ENCODE measurements around the gene EIF3I. TPM values are rescaled to one million over a fixed set of nuclear protein-coding genes. Genes with fewer than 3 reads are reported as not detected.

EIF3I gene
- total and polyA plus RNA-seq, 2 of the 13 experiments (the other 11 are each of a cell fraction or from before 2014, with no cell fraction given) = 210 to 223 TPM

DNA sequence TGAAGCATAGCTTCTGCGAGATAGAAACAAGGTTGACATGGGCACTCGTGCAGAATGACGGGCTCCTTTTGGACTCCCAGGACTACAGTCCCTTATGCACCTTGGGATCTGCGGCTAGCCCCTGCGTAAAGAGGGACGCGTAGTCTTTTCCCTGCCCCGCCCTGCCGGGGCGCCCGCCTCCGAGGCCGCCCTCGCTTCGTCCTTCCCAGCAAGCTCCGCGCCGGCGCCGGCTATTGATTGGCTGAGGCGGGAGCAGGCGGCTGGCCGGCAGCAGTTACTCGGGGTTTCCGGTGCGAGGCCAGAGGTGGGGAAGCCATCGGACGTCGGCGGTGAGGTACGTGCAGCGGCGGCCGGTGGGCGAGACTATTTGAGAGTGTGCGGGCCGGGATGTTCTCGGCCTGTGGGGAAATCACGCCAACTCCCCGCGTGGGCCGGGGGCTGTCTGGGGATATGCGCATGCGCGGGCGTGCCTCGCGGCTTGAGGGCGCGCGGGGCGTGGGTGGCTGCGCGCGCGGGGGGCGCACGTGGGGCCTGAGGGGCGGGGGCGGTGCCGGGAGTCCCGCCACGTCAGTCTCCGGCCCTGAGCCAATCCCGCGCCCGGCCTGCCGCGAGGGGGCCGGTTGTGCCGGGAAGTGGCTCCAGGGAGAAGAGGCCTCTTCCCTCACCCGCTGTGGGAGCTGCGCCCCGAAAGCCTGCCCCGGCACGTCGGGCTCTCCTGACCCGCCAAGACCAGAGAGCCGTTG, 42.6 kb upstream of the EIF3I start, which contains the start of gene TXLNA (continued):
- TF ChIP-seq ZSCAN12 (CRISPR knock-in tag; IDR thresholded peaks at IDR 0.05) (peak; percentile 45; the same call in 1 of the 2 replicates), ISX (CRISPR knock-in tag; conservative IDR thresholded peaks at IDR 0.05) (no peak; the same call in 1 of the 2 replicates), ZEB1 (IDR thresholded peaks at IDR 0.05; ENCODE audit: insufficient replicate concordance, low read depth) (no peak), ZNF274 (CRISPR knock-in tag; IDR thresholded peaks at IDR 0.05) (peak; percentile 67; the same call in 1 of the 2 replicates), TMF1 (CRISPR knock-in tag; IDR thresholded peaks at IDR 0.05; ENCODE audit: low read depth) (no peak; the same call in none of the 2 replicates), ZFYVE20 (CRISPR knock-in tag; IDR thresholded peaks at IDR 0.05; ENCODE audit: borderline replicate concordance, low read depth) (no peak; the same call in 1 of the 2 replicates), NFIC (IDR thresholded peaks at IDR 0.05; ENCODE audit: low read length) (0 out of 2 replicates have a peak, but pooled peaks have one; percentile 54), ZKSCAN8 (CRISPR knock-in tag; IDR thresholded peaks at IDR 0.05; ENCODE audit: borderline replicate concordance) (no peak), REXO4 (CRISPR knock-in tag; IDR thresholded peaks at IDR 0.05; ENCODE audit: borderline replicate concordance) (no peak; the same call in 1 of the 2 replicates), GTF3A (CRISPR knock-in tag; conservative IDR thresholded peaks at IDR 0.05) (no peak), TCF7 (IDR thresholded peaks at IDR 0.05; ENCODE audit: low read depth) (no peak), TGIF2 (CRISPR knock-in tag; IDR thresholded peaks at IDR 0.05) (no peak; the same call in 1 of the 2 replicates), KLF13 (CRISPR knock-in tag; IDR thresholded peaks at IDR 0.05) (0 out of 2 replicates have a peak, but pooled peaks have one; percentile 44), THYN1 (CRISPR knock-in tag; IDR thresholded peaks at IDR 0.05; ENCODE audit: borderline replicate concordance, low read depth) (no peak), MXI1 (IDR thresholded peaks at IDR 0.05; ENCODE audit: borderline replicate concordance, low read depth, low read length) (peak; percentile 69; the same call in 2 of the 3 replicates), ZNF546 (CRISPR knock-in tag; conservative IDR thresholded peaks at IDR 0.05) (peak; percentile 90; the same call in 1 of the 2 replicates), HNRNPL (IDR thresholded peaks at IDR 0.05; ENCODE audit: low read depth, low read length) (no peak), ZNF790 (CRISPR knock-in tag; IDR thresholded peaks at IDR 0.05; ENCODE audit: borderline replicate concordance) (peak; percentile 89; the same call in 1 of the 2 replicates)
- TF ChIP-seq, protein P1, sequence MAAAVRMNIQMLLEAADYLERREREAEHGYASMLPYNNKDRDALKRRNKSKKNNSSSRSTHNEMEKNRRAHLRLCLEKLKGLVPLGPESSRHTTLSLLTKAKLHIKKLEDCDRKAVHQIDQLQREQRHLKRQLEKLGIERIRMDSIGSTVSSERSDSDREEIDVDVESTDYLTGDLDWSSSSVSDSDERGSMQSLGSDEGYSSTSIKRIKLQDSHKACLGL (CRISPR knock-in tag; IDR thresholded peaks at IDR 0.05) = no peak; the same call in none of the 2 replicates
- TF ChIP-seq, protein P2, sequence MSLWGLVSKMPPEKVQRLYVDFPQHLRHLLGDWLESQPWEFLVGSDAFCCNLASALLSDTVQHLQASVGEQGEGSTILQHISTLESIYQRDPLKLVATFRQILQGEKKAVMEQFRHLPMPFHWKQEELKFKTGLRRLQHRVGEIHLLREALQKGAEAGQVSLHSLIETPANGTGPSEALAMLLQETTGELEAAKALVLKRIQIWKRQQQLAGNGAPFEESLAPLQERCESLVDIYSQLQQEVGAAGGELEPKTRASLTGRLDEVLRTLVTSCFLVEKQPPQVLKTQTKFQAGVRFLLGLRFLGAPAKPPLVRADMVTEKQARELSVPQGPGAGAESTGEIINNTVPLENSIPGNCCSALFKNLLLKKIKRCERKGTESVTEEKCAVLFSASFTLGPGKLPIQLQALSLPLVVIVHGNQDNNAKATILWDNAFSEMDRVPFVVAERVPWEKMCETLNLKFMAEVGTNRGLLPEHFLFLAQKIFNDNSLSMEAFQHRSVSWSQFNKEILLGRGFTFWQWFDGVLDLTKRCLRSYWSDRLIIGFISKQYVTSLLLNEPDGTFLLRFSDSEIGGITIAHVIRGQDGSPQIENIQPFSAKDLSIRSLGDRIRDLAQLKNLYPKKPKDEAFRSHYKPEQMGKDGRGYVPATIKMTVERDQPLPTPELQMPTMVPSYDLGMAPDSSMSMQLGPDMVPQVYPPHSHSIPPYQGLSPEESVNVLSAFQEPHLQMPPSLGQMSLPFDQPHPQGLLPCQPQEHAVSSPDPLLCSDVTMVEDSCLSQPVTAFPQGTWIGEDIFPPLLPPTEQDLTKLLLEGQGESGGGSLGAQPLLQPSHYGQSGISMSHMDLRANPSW (CRISPR knock-in tag; IDR thresholded peaks at IDR 0.05; ENCODE audit: borderline replicate concordance) = no peak
- TF ChIP-seq, protein P3, sequence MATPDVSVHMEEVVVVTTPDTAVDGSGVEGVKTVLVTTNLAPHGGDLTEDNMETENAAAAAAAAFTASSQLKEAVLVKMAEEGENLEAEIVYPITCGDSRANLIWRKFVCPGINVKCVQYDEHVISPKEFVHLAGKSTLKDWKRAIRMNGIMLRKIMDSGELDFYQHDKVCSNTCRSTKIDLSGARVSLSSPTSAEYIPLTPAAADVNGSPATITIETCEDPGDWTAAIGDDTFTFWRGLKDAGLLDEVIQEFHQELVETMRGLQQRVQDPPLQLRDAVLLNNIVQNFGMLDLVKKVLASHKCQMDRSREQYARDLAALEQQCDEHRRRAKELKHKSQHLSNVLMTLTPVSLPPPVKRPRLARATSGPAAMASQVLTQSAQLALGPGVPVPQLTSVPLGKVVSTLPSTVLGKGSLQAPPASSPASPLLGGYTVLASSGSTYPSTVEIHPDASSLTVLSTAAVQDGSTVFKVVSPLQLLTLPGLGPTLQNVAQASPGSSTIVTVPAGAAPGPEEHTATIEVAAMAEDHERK (CRISPR knock-in tag; IDR thresholded peaks at IDR 0.05; ENCODE audit: low read depth) = no peak
- TF ChIP-seq, protein P4, sequence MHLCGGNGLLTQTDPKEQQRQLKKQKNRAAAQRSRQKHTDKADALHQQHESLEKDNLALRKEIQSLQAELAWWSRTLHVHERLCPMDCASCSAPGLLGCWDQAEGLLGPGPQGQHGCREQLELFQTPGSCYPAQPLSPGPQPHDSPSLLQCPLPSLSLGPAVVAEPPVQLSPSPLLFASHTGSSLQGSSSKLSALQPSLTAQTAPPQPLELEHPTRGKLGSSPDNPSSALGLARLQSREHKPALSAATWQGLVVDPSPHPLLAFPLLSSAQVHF (CRISPR knock-in tag; IDR thresholded peaks at IDR 0.05) = peak; percentile 96
- TF ChIP-seq, protein P5, sequence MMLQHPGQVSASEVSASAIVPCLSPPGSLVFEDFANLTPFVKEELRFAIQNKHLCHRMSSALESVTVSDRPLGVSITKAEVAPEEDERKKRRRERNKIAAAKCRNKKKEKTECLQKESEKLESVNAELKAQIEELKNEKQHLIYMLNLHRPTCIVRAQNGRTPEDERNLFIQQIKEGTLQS (CRISPR knock-in tag; IDR thresholded peaks at IDR 0.05) = no peak
- TF ChIP-seq, protein P6, sequence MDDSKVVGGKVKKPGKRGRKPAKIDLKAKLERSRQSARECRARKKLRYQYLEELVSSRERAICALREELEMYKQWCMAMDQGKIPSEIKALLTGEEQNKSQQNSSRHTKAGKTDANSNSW (CRISPR knock-in tag; IDR thresholded peaks at IDR 0.05; ENCODE audit: borderline replicate concordance) = no peak; the same call in 1 of the 2 replicates

All from HepG2 (cell line).